ENCODE measurements around the gene FMNL2.
A peak's percentile ranks its signal among the peaks of the same experiment; 100 is the strongest.
"Not testable (repeated sequence)": the region's sequence is repeated elsewhere in the genome, so short reads cannot be mapped to it uniquely, and the experiment has no call there.

FMNL2 gene

DNA sequence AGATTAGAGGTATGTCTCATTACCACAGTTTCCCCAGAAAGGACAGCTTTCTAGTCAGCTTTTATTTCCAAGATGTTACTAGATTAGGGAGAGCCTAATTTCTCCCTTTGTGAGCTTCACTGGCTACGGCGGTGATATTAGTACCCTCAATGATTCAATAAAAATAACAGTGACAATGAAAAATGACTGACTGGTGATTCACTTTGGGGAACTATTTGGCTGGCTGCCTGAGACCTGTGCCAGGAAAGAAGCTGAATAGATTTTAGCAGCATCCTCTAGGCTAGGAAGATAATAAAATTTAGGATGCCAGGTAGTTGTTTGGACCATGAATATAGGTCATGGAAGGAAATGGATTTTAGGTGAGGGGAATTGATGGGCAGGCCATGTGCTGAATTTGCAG, 178.7 kb downstream of the FMNL2 start:
- Histone ChIP-seq H3K27me3 (ENCODE audit: control insufficient read depth, insufficient read depth, low read length) (no peaks in the 10 kb centered on the region), H3K4me3 (ENCODE audit: low read depth, low read length) (no peak overlapping the region), H3K27ac (ENCODE audit: low read depth, low read length) (no peak overlapping the region), H3K9ac (ENCODE audit: low read depth, low read length) (no peak overlapping the region), H3K36me3 (ENCODE audit: control insufficient read depth, insufficient read depth, low read length) (no peaks in the 10 kb centered on the region), H3K4me1 (ENCODE audit: control insufficient read depth, insufficient read depth, low read length) (peaks cover 9% of the 10 kb centered on the region), H3K9me3 (ENCODE audit: control insufficient read depth, insufficient read depth, low read length) (no peaks in the 10 kb centered on the region)

DNA sequence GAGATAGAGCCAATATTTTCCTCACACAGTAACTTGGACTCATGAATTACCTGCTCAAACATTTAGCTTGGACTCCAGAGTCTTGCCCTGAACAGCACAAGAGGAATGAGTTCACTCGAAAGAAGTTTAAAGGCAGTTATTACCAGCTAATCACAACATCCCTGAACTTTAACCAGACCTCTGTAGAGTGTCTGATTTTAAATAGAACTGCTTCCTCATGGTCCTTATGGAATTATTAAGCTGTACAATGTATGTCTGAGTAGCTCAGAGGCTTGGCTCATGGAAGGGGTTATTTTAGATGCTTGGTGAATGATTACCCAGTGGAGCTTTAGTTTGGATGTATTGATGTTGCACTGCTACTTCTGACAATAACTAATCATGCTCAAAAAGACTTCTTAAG, 183.1 kb downstream of the FMNL2 start:
- Histone ChIP-seq H3K9ac (ENCODE audit: low read depth, low read length) (no peak overlapping the region), H3K9me3 (ENCODE audit: control insufficient read depth, insufficient read depth, low read length) (no peaks in the 10 kb centered on the region), H3K27ac (ENCODE audit: low read depth, low read length) (no peak overlapping the region), H3K27me3 (ENCODE audit: control insufficient read depth, insufficient read depth, low read length) (no peaks in the 10 kb centered on the region), H3K4me1 (ENCODE audit: control insufficient read depth, insufficient read depth, low read length) (peaks cover 7% of the 10 kb centered on the region; the same call in 1 of the 2 replicates), H3K4me3 (ENCODE audit: low read depth, low read length) (no peak overlapping the region), H3K36me3 (ENCODE audit: control insufficient read depth, insufficient read depth, low read length) (no peaks in the 10 kb centered on the region)

GRCh38 chr2:152518641-152519580, 183.9 kb downstream of the FMNL2 start:
- Histone ChIP-seq H3K4me3 (ENCODE audit: low read depth, low read length) (no peak overlapping the region), H3K9me3 (ENCODE audit: control insufficient read depth, insufficient read depth, low read length) (no peaks in the 10 kb centered on the region), H3K9ac (ENCODE audit: low read depth, low read length) (no peak overlapping the region), H3K4me1 (ENCODE audit: control insufficient read depth, insufficient read depth, low read length) (peaks cover 7% of the 10 kb centered on the region; the same call in 1 of the 2 replicates), H3K36me3 (ENCODE audit: control insufficient read depth, insufficient read depth, low read length) (no peaks in the 10 kb centered on the region), H3K27ac (ENCODE audit: low read depth, low read length) (no peak overlapping the region), H3K27me3 (ENCODE audit: control insufficient read depth, insufficient read depth, low read length) (no peaks in the 10 kb centered on the region)

- Histone ChIP-seq H3K9me3 (ENCODE audit: control insufficient read depth, insufficient read depth, low read length) (no peaks in the 10 kb centered on the region), H3K4me1 (ENCODE audit: control insufficient read depth, insufficient read depth, low read length) (peaks cover 7% of the 10 kb centered on the region; the same call in 1 of the 2 replicates), H3K36me3 (ENCODE audit: control insufficient read depth, insufficient read depth, low read length) (no peaks in the 10 kb centered on the region), H3K27me3 (ENCODE audit: control insufficient read depth, insufficient read depth, low read length) (no peaks in the 10 kb centered on the region), H3K27ac (ENCODE audit: low read depth, low read length) (no peak overlapping the region), H3K4me3 (ENCODE audit: low read depth, low read length) (no peak overlapping the region), H3K9ac (ENCODE audit: low read depth, low read length) (no peak overlapping the region)
Observed at GRCh38 chr2:152519581-152519952, 184.6 kb downstream of the FMNL2 start.

GRCh38 chr2:152520759-152521158, 185.8 kb downstream of the FMNL2 start:
- H3K27ac ChIP-seq (ENCODE audit: low read depth, low read length): no peak overlapping the region
- H3K4me3 ChIP-seq (ENCODE audit: low read depth, low read length): no peak overlapping the region
- H3K4me1 ChIP-seq (ENCODE audit: control insufficient read depth, insufficient read depth, low read length): peaks cover 7% of the 10 kb centered on the region; the same call in 1 of the 2 replicates
- no peaks in the 10 kb centered on the region for H3K9me3 ChIP-seq (ENCODE audit: control insufficient read depth, insufficient read depth, low read length)
- H3K9ac ChIP-seq (ENCODE audit: low read depth, low read length): no peak overlapping the region
- H3K27me3 ChIP-seq (ENCODE audit: control insufficient read depth, insufficient read depth, low read length): no peaks in the 10 kb centered on the region
- no peaks in the 10 kb centered on the region for H3K36me3 ChIP-seq (ENCODE audit: control insufficient read depth, insufficient read depth, low read length)

GRCh38 chr2:152522446-152522845, 187.5 kb downstream of the FMNL2 start:
- not testable (repeated sequence) for H3K27me3 ChIP-seq (ENCODE audit: control insufficient read depth, insufficient read depth, low read length); H3K4me1 ChIP-seq (ENCODE audit: control insufficient read depth, insufficient read depth, low read length); H3K36me3 ChIP-seq (ENCODE audit: control insufficient read depth, insufficient read depth, low read length); H3K4me3 ChIP-seq (ENCODE audit: low read depth, low read length); H3K9me3 ChIP-seq (ENCODE audit: control insufficient read depth, insufficient read depth, low read length); H3K9ac ChIP-seq (ENCODE audit: low read depth, low read length); H3K27ac ChIP-seq (ENCODE audit: low read depth, low read length)

DNA sequence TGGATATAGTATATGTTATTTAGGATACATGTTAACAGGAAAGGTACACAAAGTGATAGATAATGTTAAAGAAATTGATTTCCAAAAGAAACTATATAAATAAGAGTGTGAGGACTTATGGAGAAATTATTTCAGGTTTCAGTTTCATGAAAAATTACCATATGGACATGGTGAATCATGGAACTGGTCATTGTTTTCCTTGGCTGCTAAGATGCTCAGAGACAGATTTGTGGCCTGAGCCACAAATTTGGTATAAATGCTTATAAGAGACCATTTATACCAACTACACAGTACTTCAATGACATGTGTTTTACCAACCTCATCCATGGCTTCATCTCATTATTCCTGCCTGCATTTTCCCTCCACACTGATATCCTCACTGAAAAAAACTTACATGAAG, 188.1 kb downstream of the FMNL2 start:
- Histone ChIP-seq H3K27me3 (ENCODE audit: control insufficient read depth, insufficient read depth, low read length) (no peaks in the 10 kb centered on the region), H3K4me3 (ENCODE audit: low read depth, low read length) (no peak overlapping the region), H3K9ac (ENCODE audit: low read depth, low read length) (no peak overlapping the region), H3K4me1 (ENCODE audit: control insufficient read depth, insufficient read depth, low read length) (peaks cover 8% of the 10 kb centered on the region), H3K9me3 (ENCODE audit: control insufficient read depth, insufficient read depth, low read length) (no peaks in the 10 kb centered on the region), H3K36me3 (ENCODE audit: control insufficient read depth, insufficient read depth, low read length) (no peaks in the 10 kb centered on the region), H3K27ac (ENCODE audit: low read depth, low read length) (no peak overlapping the region)

GRCh38 chr2:152525277-152525838, 190.4 kb downstream of the FMNL2 start:
- Histone ChIP-seq H3K36me3 (ENCODE audit: control insufficient read depth, insufficient read depth, low read length) (no peaks in the 10 kb centered on the region), H3K27ac (ENCODE audit: low read depth, low read length) (no peak overlapping the region)

DNA sequence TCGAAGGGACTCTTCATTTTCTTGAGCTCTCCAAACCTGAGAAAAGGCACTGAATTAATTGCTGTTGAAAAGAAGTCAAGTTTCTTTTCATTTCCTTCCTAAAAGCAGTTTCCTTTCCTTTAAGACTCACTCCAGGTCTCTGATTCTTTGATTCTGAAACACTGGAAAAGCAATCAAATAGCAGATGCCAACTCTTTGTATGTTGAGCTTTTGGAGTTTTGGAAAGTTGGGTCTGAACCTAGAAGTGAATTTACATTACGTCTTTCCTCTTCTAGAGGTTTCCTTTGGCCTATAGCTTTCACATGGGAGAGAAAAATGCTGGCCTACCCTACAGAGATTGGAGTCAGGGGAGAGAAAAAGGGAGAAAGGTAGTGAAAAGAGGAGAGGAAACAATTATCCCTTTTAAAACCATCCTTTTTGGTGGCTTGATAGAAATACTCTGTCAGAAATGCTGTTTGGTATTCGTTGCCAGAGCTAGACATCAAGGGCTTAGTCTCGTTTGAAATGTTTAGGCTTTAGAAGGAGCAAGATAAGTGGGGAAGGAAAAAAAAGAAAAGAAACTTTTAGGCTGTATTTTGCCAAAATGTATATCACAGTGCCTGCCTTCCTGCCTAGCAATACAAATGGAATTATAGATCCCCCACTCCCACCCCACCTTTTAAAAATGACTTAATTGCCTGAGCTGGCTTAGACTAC, 194.6 kb downstream of the FMNL2 start:
- no peaks in the 10 kb centered on the region for H3K9me3 ChIP-seq (ENCODE audit: control insufficient read depth, insufficient read depth, low read length)

More at GRCh38 chr2:152525277-152525838, 190.4 kb downstream of the FMNL2 start:
- H3K27me3 ChIP-seq (ENCODE audit: control insufficient read depth, insufficient read depth, low read length): no peaks in the 10 kb centered on the region
- H3K9me3 ChIP-seq (ENCODE audit: control insufficient read depth, insufficient read depth, low read length): no peaks in the 10 kb centered on the region
- H3K4me3 ChIP-seq (ENCODE audit: low read depth, low read length): no peak overlapping the region
- peaks cover 23% of the 10 kb centered on the region for H3K4me1 ChIP-seq (ENCODE audit: control insufficient read depth, insufficient read depth, low read length)
- no peak overlapping the region for H3K9ac ChIP-seq (ENCODE audit: low read depth, low read length)

DNA sequence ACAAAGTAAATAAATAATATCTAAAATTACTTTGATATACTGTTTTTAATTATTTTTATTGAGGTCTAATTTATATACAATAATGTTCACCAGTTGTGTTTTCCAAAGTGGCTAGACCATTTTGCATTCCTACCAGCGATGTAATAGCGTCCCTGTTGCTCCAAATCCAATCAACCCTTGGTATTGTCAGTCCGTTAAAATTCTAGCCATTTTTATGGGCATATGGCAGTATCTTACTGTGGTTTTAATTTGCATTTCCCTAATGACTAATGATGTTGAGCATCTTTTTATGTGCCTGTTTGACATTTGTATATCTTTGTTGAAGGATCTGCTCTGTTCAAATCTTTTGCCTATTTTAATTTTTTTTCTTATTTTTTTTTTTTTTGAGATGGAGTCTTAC, 197.3 kb downstream of the FMNL2 start:
- H3K27me3 ChIP-seq (ENCODE audit: control insufficient read depth, insufficient read depth, low read length): no peaks in the 10 kb centered on the region
- no peak overlapping the region for H3K9ac ChIP-seq (ENCODE audit: low read depth, low read length)
- no peak overlapping the region for H3K4me3 ChIP-seq (ENCODE audit: low read depth, low read length)
- H3K27ac ChIP-seq (ENCODE audit: low read depth, low read length): no peak overlapping the region
- H3K36me3 ChIP-seq (ENCODE audit: control insufficient read depth, insufficient read depth, low read length): no peaks in the 10 kb centered on the region
- H3K4me1 ChIP-seq (ENCODE audit: control insufficient read depth, insufficient read depth, low read length): peaks cover 29% of the 10 kb centered on the region
- H3K9me3 ChIP-seq (ENCODE audit: control insufficient read depth, insufficient read depth, low read length): no peaks in the 10 kb centered on the region

More for the DNA sequence above, 194.6 kb downstream of the FMNL2 start:
- Histone ChIP-seq H3K4me3 (ENCODE audit: low read depth, low read length) (no peak overlapping the region), H3K4me1 (ENCODE audit: control insufficient read depth, insufficient read depth, low read length) (peaks cover 27% of the 10 kb centered on the region), H3K9ac (ENCODE audit: low read depth, low read length) (no peak overlapping the region), H3K36me3 (ENCODE audit: control insufficient read depth, insufficient read depth, low read length) (no peaks in the 10 kb centered on the region), H3K27me3 (ENCODE audit: control insufficient read depth, insufficient read depth, low read length) (no peaks in the 10 kb centered on the region), H3K27ac (ENCODE audit: low read depth, low read length) (peak overlapping the region; percentile 40)
